HG02870 (cell line): ENCODE results near the gene APOM.

ENCODE experiments used
- ATAC-seq: cut with Tn5 transposase; IDR thresholded peaks from one replicate; pipeline ENCODE4 v1.9.1; 2021; ENCODE audit warnings: mild to moderate bottlenecking, moderate library complexity; ENCODE audit not compliant: unreplicated experiment

Gene APOM

DNA sequence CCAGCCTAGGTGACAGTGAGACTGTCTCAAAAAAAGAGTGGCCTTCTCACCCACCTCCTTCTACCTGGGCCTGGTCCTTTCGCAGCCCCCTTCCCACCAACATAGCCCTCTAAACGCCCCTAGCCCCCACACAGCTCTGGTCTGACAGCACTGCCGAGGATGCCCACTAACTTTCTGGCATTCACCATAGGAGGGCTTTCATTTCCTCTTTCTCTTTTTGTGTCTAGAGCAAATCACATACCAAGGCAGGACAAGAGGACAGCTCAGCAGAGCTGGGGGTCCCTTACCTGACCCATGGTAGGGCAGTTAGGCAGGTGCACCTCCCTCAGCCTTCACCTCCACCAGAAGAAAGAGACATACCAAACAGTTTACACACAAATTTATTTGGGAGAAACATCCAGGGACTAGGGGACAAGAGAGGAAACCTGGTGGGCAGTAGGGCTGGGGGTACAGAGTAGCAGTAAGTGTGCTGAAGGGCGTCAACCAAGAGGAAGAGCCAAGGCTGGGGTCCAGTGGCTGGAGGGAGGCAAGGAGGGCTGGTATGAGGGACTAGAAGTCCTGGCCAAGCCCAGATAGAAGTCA is 20.7 kb downstream of the APOM start:
- ATAC-seq = no peak

DNA sequence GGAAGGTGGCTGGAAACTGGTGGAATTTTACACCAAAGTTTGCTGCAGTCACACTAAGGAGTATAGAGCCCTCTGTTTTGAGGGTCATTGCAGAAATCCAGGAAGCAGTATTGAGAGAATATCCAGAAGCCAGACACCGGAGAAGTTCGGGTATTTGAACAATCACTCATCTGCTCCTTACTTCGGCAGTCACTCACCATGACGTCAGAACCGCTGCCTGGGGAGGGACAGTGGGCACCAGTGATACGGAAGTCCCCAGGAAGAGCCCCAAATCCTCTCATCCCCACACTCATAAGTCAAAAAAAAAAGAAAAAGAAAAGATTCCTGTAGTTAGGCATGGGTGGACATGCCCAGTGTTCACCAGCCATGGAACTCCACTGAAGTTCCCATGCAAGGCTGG is 21.2 kb downstream of the APOM start:
- no peak for ATAC-seq

GRCh38 chr6:31677955-31678354 is 22.3 kb downstream of the APOM start:
- no peak for ATAC-seq

DNA sequence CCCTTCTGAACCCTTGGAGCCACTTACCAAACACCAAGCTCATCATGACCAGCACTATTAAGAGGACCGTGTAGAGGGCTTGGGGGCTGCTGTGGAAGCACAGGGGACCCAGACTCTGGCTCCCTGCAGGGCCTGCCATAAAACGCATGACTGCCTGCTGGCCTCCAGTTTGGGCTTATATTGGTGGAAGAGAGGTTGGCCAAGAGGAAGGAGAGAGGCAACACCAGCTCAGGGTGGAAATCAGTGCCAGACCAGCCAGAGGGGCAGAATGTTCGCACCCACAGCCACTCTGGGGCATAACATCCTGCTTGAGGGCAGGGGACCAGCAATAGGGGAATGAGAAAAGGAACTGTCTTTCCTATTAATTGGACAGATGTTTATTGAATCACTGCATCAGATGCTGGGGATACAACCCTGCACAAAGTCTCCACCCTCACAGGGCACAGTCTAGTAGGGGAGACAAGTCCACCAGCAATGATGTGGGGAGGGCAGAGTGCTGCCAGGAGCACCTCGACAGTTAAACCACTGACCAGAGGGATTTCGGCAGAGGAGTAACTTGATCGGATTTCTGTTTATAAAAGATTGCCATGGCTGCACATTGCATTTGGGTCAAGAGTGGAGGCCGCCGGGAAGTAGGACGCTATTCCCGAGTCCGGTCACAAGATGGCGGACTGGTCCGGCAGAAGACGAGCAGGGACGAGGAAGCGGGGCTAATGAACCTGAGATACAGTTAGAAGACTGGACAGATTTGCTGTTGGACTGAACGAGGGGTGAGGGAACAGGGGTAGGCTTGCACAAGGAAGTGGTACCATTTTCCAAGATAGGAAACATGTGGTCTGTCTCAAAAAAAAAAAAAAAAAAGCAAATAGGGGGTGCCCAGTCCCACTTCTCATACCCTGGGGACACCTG is 24.8 kb downstream of the APOM start, which contains the start of gene LY6G5C:
TSS of gene LY6G5C (minus strand) at position 842 of the 909 bp plus-strand sequence. CDS start at position 148, 694 bp downstream.
- no peak for ATAC-seq

DNA sequence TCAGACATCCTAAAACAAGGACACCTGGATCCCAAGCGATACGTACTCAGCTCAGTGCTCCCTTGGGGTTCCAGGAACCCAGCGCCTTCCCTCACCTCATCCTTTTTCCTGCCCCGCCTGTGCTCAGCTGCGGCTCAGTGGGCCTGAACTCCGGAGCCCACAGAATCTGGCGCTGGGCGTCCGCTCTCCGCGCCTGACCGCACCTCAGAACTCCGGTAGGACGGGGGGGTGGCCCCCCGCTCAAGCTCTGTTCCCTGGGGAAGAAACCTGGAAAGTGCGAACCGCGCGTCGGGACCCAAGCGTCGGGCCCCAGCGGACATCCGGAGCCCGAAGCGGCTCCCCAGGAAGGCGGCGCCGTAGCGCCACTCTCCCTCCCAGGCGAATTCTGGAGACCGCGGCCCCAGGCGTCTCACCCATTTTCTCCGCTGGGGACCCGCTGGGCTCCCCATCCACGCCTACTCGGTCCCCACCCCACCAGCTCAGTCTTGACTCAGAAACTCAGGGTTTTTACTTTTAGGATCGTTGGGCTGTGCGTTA is 25.5 kb downstream of the APOM start:
- ATAC-seq = no peak

DNA sequence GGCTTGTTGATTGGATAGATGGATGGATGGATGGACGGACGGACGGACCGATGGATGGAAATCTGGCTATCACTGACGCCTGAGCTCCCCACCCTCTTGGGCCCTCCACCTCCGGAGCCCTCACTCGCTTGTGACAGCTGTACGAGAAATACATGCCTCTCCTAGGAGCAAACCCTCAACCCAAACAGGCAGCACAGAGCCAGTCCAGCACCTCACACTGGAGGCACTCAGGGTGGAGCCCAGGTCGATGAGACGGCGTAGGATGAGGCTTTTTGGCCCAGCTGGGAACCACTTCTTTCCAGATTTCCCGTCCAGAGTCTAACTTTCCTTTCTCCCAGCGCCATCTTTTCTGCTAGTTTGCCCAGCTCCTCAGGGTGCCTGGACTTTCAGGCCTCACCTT is 27.9 kb downstream of the APOM start:
- ATAC-seq = no peak

DNA sequence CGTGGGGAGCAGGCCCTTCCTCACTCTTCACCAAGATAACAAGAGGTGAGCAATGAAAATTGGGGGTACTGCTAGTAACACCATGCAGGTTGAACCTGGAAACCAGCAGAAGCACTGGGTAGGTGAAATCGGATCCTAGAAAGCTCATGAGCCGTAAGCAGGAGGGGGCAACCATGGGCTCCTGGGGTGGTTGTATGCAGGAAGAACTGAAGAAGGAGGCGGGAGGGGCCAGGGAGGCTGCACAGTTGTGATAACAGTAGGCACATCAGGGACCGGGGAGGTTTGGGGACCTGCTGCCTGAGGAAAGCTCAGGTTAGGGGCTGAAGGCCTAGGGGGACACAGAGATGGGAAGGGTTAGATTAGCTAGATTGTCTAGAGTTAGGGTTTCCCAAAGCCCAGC is 30.8 kb downstream of the APOM start:
- no peak for ATAC-seq

DNA sequence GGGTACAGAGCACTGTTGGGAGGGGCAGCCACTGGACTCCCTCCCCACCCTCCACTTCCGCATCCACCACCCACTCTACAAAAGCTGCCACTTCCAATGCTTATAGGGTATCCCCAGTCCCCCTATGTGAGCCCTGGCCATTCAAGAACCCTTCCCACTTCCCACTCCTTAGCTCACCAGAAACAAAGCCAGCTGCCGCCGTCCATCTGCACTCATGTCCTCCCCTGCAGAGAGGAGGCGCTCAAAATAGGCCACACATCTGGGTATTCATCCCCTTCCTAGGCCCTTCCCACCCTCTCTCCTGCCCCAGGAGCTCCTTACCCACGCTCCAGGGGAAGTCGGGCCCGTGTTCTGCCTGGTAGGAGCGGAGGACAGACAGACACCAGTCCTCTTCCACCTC is 31.6 kb downstream of the APOM start:
- no peak for ATAC-seq

GRCh38 chr6:31687860-31688693 is 32.4 kb downstream of the APOM start:
- ATAC-seq = no peak

- no peak for ATAC-seq
These were observed 33.8 kb downstream of the APOM start for GRCh38 chr6:31689249-31690110.

DNA sequence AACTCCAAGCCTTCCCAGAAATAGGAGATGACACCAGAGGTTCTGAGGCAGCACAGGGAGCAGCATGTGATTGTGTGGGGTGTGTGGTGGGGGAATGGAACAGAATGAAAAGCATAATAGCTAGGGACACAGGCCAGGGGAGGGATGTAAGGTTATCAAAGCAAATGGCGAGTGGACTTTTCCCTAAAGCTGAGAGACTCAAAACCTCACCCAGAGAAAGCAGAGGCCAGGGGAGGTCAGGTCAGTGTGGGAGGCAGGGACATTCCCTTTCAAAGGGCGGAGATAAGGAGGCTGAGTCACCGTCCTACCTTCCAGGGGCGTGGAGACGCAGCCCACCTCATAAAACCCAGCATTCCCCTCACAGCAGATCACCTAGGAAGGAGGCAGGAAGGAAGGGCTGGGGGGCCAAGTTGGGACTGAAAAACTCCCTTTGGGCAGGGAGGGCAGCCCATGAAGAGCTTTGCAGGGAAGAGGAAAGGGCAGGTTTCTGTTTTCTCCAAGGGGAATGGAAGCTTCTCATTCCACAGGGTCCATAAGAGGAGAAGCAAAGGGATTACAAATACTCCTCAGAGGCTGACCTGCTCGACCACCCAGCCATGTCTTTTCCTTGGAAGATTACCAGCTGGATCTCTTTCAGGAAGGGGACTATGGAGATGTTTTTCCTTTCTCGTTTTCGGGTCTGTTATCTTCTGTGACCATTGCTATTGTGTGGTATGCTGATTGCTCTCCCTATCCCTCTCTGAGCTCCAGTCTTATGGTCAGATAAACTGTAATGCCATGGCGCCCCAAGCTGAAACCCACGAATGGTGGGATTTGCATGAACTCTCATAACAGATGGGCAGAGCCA is 34.8 kb downstream of the APOM start:
- ATAC-seq = no peak

DNA sequence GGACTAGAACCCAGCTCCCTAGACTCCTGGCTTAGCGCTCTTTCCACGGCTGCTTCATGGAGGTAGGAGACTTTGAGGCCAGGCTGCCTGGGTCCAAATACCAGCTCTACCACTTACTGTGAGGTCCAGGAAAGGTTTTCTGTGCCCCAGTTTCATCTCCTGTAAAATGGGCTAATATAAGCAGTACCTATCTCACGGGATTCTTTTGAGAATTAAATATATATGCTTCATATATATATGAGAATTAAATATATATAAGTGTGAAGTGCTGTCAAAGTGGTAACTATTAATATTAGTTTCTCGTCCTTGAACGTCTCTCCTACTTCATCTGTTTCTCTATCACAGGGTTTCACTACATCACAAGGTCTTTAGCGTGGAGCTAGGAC is 35.4 kb downstream of the APOM start:
- no peak for ATAC-seq

DNA sequence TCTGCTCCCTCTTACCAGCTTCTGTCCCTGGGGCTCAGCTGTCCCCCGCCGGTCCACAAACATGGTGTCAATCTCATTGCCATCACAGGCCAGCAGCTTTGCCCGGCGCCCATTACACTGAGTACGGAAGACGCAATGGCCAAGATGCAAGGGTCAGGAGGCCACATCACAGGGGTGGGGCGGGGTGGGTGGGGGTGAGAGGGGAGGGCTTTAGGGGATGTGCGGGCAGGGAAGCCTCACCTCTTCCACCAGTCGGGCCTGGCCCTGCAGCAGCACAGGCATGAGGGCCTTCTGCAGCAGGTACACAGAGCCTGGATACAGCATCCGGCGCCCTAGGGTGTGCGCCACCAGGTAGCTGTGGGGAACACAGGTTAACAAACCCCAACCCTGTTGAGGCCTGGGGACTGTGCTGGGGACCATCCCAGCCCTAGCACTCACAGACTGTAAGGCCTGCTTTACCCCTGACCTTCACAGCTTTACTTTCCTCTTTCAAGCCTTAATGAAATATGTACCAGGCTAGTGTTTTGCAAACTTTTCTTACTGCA is 35.9 kb downstream of the APOM start:
- ATAC-seq = no peak

DNA sequence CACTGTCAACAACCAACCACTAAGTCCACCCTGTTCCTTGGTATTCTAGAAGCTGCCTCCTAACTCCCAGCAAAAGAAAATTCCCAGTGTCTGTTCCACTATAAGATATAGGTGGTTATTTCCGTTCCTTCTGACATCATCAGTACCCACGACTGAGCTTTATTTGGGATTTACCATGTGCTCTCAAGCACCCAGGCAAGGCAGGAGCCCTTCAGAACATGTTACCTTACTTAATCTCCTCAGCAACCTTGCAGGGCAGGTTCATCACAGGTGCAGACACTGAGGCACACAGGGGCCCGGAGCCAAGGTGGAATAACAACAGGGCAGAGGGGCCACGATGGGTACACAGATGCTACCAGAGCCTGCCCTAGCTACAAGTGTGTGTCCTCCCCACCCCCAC is 36.7 kb downstream of the APOM start:
- no peak for ATAC-seq

GRCh38 chr6:31692886-31693285 is 37.2 kb downstream of the APOM start:
- no peak for ATAC-seq

DNA sequence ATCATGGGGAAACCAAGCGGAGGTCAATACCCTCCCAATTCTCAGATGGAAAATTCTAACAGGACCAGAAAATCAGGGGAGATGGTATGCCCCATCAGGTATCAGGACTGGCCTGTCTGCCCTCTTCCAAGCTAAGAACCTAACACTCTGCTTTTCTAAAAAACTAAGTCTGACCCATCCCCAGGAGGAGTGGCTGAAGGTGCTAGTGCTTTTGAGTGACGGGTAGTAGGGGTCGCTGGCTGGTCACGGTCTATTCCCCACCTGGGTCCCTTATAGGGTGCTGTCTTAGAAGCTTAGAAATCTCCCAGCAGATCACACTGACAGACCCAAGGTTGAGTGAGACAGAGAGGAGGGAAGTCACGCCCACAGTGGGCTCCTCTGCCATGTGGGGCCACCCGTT is 37.8 kb downstream of the APOM start:
- ATAC-seq = no peak

- no peak for ATAC-seq
These were observed 41.9 kb downstream of the APOM start for GRCh38 chr6:31697555-31697954.

DNA sequence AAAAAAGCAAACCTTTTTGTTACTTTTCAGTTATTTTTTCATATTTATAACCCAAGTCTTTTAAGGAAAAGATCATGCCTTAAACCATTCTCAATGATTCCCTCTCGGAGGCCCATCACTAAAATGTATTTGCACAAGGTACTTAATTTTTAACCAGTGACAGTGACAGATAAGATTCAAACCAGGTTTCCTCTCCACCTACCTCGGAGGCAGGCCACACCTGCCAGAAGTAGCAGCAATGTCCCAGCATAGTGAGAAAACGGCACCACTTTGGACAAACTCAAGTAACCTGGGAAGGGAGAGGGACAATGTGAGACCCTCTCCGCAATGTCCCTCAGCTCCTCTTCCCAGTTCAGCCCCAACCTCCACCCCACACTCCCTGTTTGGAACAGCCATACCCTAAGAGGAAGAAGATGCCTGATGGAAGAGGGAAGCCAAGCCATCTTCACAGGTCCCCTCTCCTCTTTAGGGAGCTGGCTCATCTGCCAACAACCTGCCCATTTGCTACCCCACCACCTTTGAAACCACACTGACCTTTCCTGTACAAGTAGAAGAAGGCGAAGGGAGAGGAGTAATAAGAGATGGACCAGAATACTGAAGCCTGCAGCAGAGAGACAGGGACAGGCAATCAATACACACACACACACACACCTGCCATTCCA is 45.2 kb downstream of the APOM start:
- no peak for ATAC-seq
